Panc1 (cell line): ENCODE results near the gene ISG15. TPM values are rescaled to one million over a fixed set of nuclear protein-coding genes. Genes with fewer than 3 reads are reported as not detected.

ENCODE experiments used
- ATAC-seq: fragments of 200-7000 bp; cut with Tn5 transposase; 2 replicates; pipeline ENCODE4 v1.9.1; 2020; ENCODE audit warnings: mild to moderate bottlenecking, moderate library complexity
- BruUV-seq: library from RNA; stranded (reverse); fragments of 400-500 nt; replicated peaks from 2 replicates; lab custom pipeline; 2021; lab: Mats Ljungman, UMichigan
- CTCF ChIA-PET: fragments of 300-600 bp; sonication (Branson Sonifier 250); formaldehyde crosslinking; loops from one replicate; lab custom pipeline; 2022; ENCODE audit warnings: antibody characterized with exemption; lab: Charles Lee
- POLR2A ChIA-PET: fragments of 300-600 bp; sonication (Branson Sonifier 250); formaldehyde crosslinking; loops from one replicate; lab custom pipeline; 2022; ENCODE audit warnings: antibody characterized with exemption; lab: Charles Lee
- DNase-seq: peaks from one replicate; pipeline ENCODE4 v3.0.0-alpha.2; 2010; ENCODE audit warnings: low read depth, low spot score
- H3K27ac ChIP-seq: 2 replicates; pipeline ENCODE4 v1.5.1; 2011; ENCODE audit warnings: mild to moderate bottlenecking, low read length, inconsistent platforms
- H3K27me3 ChIP-seq: fragments of 200-500 bp; sonication (Bioruptor generic); 2 replicates; pipeline ENCODE4 v1.6.0; 2014; ENCODE audit warnings: low read length, inconsistent platforms; ENCODE audit not compliant: control insufficient read depth, insufficient read depth
- H3K36me3 ChIP-seq: fragments of 200-500 bp; sonication (Bioruptor generic); 2 replicates; pipeline ENCODE4 v1.5.1; 2014; ENCODE audit warnings: inconsistent platforms, mild to moderate bottlenecking, low read length, moderate library complexity; ENCODE audit not compliant: control insufficient read depth, insufficient read depth
- H3K4me1 ChIP-seq: 2 replicates; pipeline ENCODE4 v1.5.1; 2011; ENCODE audit warnings: inconsistent platforms, mild to moderate bottlenecking, low read length, moderate library complexity; ENCODE audit not compliant: control insufficient read depth, insufficient read depth
- H3K4me3 ChIP-seq, 2 experiments: 2 replicates each; pipeline ENCODE4 v1.5.1; 2011 to 2012; ENCODE audit warnings: low read depth in 2 of 2, low read length in 2 of 2, mild to moderate bottlenecking in 2 of 2, inconsistent platforms in 1 of 2, moderate library complexity in 1 of 2
- H3K9me3 ChIP-seq: fragments of 200-500 bp; sonication (Bioruptor generic); 2 replicates; pipeline ENCODE4 v1.5.1; 2014; ENCODE audit warnings: low read depth, mild to moderate bottlenecking, inconsistent platforms, low read length, moderate library complexity; ENCODE audit not compliant: control insufficient read depth, insufficient read depth
- POLR2AphosphoS5 ChIP-seq: IDR thresholded peaks from 2 replicates; pipeline ENCODE4 v1.6.1; 2012; ENCODE audit warnings: mild to moderate bottlenecking, low read depth, low read length, moderate library complexity
- SIN3A ChIP-seq: IDR thresholded peaks from 2 replicates; pipeline ENCODE4 v1.6.1; 2012; ENCODE audit warnings: low read depth, mild to moderate bottlenecking, low read length, moderate library complexity, borderline replicate concordance; ENCODE audit not compliant: insufficient read depth
- TCF7L2 ChIP-seq: IDR thresholded peaks from 2 replicates; pipeline ENCODE4 v1.6.1; 2011; ENCODE audit warnings: mild to moderate bottlenecking, low read depth, low read length, inconsistent platforms
- in situ Hi-C: cut with HindIII; loops from 2 replicates; pipeline ENCODE4 v1.10.0; 2016; ENCODE audit warnings: low sequenced_read_pairs, low pct_unique_long_range_greater_than_20kb
- intact Hi-C: fragments of 100-400 bp; cut with micrococcal nuclease; formaldehyde crosslinking; loops from one replicate; pipeline ENCODE4 v1.10.0; 2022; ENCODE audit not compliant: unreplicated experiment
- total RNA-seq: library from RNA; stranded (reverse); gene quantifications from one replicate; pipeline ENCODE4 v1.2.1, GENCODE V29; 2021; ENCODE audit not compliant: unreplicated experiment
- TF ChIP-seq, protein P1 (sequence below): fragments of 450-650 bp; IDR thresholded peaks from 2 replicates; pipeline ENCODE4 v1.5.1; 2017; ENCODE audit warnings: mild to moderate bottlenecking
- TF ChIP-seq, protein P2 (sequence below), 2 experiments: IDR thresholded peaks; 2 replicates each; pipeline ENCODE4 v1.6.1; 2011 to 2012; ENCODE audit warnings: low read depth in 2 of 2, control low read depth in 1 of 2, low read length in 1 of 2, mild to moderate bottlenecking in 1 of 2, moderate library complexity in 1 of 2; ENCODE audit not compliant: insufficient read depth in 1 of 2

The ISG15 gene
- total RNA-seq, 1 experiment from 2014 or later, result 102 TPM

DNA sequence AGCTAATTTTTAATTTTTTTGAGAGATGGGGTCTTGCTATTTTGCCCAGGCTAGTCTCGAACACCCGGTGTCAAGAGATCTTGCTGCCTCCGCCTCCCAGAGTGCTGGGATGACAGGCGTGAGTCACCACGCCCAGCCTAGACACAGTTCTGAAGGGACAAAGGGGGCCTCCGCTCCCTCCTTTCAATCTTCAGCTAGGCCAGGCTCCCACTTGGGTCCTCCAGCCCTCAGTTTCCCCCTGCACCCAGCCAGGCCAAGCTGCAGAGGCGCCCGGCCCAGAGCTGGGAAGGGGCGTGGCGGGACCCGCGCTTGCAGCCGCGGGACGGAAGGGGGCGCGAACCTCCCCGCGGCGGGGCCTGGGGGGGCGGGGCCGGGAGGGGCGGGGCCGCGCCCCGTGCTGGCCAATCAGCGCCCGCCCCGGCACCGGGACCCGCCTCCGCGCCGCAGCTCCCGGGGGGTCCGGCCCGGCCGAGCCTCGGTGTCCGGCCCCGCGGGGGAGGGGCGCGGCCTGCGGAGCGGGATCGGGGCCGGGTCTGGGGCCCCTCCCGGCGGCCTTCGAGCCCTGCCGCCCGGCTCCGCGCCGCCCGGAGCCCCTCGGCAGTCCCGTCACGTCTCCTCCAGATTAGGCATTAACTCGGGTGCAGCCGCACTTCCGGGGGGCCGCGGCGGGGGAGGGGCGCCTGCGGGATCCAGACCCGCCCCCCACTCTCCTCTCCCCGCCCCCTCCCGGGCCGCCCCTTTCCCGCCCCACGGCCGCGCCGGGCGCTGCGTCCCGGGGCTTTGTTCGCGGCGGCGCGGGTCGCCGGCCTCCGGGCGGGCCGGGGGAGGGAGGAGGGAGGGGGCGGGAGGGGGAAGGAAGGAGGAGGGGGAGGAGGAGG is 6.1 kb downstream of the ISG15 start:
- ChIA-PET POLR2A (interaction anchor here (0.6 kb wide), 2 partner anchors 19 to 218 kb away, joined by 3 to 7 read pairs; no protein-coding TSS in a partner anchor), CTCF (interaction anchor here (0.6 to 1.5 kb wide), 4 partner anchors 17 to 45 kb away, joined by 3 to 5 read pairs (median 4); no protein-coding TSS in a partner anchor)
- peak; percentile 82 for ATAC-seq
- H3K27ac ChIP-seq, result no peak overlapping the region; the same call in 1 of the 2 replicates
- peak overlapping the region; percentile 22 to 26; a peak in 2 of 4 replicates for H3K4me3 ChIP-seq
- BruUV-seq, result no TSS peak
- peaks cover 43% of the 10 kb centered on the region for H3K4me1 ChIP-seq
- in situ Hi-C loops (no loop called here), intact Hi-C loops (loop anchor here (10.0 kb wide), 1 partner anchor 45 kb away; no protein-coding TSS in a partner anchor)
- H3K9me3 ChIP-seq, result no peaks in the 10 kb centered on the region
- no peak for DNase-seq
- no peaks in the 10 kb centered on the region for H3K27me3 ChIP-seq
- no peaks in the 10 kb centered on the region; the same call in 1 of the 2 replicates for H3K36me3 ChIP-seq
- TF ChIP-seq, protein P1, sequence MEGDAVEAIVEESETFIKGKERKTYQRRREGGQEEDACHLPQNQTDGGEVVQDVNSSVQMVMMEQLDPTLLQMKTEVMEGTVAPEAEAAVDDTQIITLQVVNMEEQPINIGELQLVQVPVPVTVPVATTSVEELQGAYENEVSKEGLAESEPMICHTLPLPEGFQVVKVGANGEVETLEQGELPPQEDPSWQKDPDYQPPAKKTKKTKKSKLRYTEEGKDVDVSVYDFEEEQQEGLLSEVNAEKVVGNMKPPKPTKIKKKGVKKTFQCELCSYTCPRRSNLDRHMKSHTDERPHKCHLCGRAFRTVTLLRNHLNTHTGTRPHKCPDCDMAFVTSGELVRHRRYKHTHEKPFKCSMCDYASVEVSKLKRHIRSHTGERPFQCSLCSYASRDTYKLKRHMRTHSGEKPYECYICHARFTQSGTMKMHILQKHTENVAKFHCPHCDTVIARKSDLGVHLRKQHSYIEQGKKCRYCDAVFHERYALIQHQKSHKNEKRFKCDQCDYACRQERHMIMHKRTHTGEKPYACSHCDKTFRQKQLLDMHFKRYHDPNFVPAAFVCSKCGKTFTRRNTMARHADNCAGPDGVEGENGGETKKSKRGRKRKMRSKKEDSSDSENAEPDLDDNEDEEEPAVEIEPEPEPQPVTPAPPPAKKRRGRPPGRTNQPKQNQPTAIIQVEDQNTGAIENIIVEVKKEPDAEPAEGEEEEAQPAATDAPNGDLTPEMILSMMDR, result peak; percentile 88
- no peak for TF ChIP-seq SIN3A

DNA sequence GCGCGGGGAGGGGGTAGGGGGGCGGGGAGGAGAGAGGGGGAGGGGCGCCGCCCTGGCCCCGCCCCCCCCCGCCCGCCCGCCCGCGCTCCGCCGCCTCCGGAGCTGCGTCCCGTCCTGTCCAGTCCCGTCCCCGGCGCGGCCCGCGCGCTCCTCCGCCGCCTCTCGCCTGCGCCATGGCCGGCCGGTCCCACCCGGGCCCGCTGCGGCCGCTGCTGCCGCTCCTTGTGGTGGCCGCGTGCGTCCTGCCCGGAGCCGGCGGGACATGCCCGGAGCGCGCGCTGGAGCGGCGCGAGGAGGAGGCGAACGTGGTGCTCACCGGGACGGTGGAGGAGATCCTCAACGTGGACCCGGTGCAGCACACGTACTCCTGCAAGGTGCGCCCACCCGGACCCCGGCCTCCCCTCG is 6.7 kb downstream of the ISG15 start, which contains the start of gene AGRN:
Gene AGRN, plus strand, starts transcription at position 121 of the 405 bp plus-strand sequence. Its CDS starts 53 bp downstream, at position 174.
- Histone ChIP-seq H3K36me3 (no peaks in the 10 kb centered on the region; the same call in 1 of the 2 replicates), H3K9me3 (no peaks in the 10 kb centered on the region), H3K27me3 (no peaks in the 10 kb centered on the region), H3K4me1 (peaks cover 43% of the 10 kb centered on the region), H3K27ac (peak within 1 kb of the TSS; percentile 82), H3K4me3 (peak within 1 kb of the TSS; percentile 60 to 70)
- ChIA-PET POLR2A (interaction anchor here (0.6 kb wide), 1 partner anchor 18 kb away, joined by 7 read pairs; no protein-coding TSS in a partner anchor), CTCF (interaction anchor here (0.6 kb wide), 1 partner anchor 44 kb away, joined by 5 read pairs; no protein-coding TSS in a partner anchor)
- intact Hi-C loops, result loop anchor here (10.0 kb wide), 1 partner anchor 45 kb away; no protein-coding TSS in a partner anchor
- in situ Hi-C loops, result no loop called here
- BruUV-seq, result no TSS peak
- DNase-seq (no peak), ATAC-seq (peak; percentile 49)
- TF ChIP-seq, protein P2, sequence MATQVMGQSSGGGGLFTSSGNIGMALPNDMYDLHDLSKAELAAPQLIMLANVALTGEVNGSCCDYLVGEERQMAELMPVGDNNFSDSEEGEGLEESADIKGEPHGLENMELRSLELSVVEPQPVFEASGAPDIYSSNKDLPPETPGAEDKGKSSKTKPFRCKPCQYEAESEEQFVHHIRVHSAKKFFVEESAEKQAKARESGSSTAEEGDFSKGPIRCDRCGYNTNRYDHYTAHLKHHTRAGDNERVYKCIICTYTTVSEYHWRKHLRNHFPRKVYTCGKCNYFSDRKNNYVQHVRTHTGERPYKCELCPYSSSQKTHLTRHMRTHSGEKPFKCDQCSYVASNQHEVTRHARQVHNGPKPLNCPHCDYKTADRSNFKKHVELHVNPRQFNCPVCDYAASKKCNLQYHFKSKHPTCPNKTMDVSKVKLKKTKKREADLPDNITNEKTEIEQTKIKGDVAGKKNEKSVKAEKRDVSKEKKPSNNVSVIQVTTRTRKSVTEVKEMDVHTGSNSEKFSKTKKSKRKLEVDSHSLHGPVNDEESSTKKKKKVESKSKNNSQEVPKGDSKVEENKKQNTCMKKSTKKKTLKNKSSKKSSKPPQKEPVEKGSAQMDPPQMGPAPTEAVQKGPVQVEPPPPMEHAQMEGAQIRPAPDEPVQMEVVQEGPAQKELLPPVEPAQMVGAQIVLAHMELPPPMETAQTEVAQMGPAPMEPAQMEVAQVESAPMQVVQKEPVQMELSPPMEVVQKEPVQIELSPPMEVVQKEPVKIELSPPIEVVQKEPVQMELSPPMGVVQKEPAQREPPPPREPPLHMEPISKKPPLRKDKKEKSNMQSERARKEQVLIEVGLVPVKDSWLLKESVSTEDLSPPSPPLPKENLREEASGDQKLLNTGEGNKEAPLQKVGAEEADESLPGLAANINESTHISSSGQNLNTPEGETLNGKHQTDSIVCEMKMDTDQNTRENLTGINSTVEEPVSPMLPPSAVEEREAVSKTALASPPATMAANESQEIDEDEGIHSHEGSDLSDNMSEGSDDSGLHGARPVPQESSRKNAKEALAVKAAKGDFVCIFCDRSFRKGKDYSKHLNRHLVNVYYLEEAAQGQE (IDR thresholded peaks at IDR 0.05; ENCODE audit: insufficient read depth in 1 of 2, low read depth in 2 of 2, low read length in 1 of 2), result no peak
- TF ChIP-seq TCF7L2, result no peak
- no peak for TF ChIP-seq SIN3A
- TF ChIP-seq, protein P1, result no peak
- no peak for TF ChIP-seq POLR2AphosphoS5
